Hematopoietic multipotent progenitor cell treated with erythropoietin and hydrocortisone succinate and interleukin-3 and kit ligand, for 8 days (in vitro differentiated cells): Measurements from ENCODE around the gene MBNL2.

Experiments
- DNase-seq: peaks from one replicate; pipeline ENCODE4 v3.0.0-alpha.2; 2015

Gene MBNL2

DNA sequence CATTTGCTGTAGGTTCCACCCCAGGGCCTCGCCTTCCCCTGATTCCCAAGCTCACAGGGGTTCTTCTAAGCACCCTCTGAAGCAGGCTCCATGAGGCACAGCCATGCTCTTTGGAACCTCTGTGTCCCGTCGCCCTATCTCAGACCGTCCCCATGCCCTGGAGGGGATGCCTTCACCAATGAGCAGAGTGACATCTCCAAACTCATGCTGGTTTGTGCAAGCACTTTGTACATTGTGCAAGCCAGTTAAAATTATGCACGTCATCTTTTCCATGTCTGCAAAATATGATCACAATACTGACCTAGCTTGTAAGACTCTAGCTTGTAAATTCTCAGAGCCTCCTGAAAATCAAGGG is 165.3 kb downstream of the MBNL2 start:
- DNase-seq = no peak

GRCh38 chr13:97387890-97388289 is 165.8 kb downstream of the MBNL2 start:
- DNase-seq = no peak

GRCh38 chr13:97388373-97388772 is 166.2 kb downstream of the MBNL2 start:
- DNase-seq = no peak

- DNase-seq = no peak
Observed at GRCh38 chr13:97390941-97391600, 168.9 kb downstream of the MBNL2 start.

DNA sequence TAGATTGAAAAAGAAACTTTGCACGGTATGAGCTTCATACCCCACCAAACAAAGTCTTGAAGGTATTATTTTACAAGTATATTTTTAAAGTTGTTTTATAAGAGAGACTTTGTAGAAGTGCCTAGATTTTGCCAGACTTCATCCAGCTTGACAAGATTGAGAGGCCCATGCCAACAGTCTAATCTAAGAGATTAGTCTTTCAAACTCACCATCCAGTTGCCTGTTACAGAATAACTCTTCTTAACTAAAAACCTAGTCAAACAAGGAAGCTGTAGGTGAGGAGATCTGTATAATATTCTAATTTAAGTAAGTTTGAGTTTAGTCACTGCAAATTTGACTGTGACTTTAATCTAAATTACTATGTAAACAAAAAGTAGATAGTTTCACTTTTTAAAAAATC is 169.9 kb downstream of the MBNL2 start:
- DNase-seq = no peak

- DNase-seq = no peak
Observed at GRCh38 chr13:97394542-97394941, 172.4 kb downstream of the MBNL2 start.

DNA sequence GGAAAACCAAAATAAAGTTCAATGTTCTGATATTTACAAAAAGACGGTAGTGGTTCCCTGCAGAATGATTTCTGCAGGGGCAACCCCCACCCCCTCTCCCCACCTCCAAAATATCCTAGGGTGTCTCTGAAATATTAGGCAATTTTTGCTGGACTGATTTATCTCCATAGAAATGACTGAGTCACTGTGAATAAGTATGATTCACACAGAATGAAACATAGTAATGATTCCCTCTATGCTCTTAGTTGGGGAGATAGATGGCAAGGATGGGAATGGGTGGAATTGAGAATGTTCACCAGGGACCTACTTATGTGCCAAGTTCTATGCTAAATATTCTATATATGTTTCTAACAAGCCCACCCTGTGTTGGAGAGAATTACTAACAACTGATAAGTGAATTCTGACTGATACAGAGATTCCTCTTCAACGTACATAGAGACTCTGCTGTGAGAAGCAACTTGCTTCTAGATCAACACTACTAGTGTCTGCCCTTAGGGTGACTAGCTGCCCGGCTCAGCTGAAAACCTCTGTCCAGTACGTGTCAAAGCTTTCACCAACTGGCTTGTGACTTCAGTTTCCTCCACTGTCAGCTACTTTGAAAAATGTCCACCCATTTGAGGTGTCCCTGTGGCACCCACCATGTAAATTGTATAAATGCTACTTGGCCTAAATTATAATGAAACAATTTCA is 173.5 kb downstream of the MBNL2 start:
- DNase-seq = no peak

DNA sequence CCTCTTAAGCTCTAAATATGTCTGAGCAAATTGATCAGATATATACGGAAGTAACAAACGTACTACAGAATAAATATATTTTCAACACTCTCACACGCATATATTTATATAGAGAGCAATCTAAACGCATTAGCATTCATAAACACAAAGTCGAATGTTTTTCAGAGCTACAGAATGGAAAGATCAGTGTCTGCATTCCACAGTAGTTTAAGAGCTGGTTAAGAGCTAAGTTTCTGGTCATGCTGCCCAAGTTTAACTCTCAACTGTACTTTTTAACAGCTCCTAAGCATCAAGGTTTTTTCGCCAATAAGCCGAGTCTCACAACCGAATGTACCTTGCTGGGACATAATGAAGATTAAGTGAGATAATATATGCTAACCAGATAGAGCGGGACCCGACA is 175.1 kb downstream of the MBNL2 start:
- no peak for DNase-seq

GRCh38 chr13:97401421-97401820 is 179.3 kb downstream of the MBNL2 start:
- no peak for DNase-seq

DNA sequence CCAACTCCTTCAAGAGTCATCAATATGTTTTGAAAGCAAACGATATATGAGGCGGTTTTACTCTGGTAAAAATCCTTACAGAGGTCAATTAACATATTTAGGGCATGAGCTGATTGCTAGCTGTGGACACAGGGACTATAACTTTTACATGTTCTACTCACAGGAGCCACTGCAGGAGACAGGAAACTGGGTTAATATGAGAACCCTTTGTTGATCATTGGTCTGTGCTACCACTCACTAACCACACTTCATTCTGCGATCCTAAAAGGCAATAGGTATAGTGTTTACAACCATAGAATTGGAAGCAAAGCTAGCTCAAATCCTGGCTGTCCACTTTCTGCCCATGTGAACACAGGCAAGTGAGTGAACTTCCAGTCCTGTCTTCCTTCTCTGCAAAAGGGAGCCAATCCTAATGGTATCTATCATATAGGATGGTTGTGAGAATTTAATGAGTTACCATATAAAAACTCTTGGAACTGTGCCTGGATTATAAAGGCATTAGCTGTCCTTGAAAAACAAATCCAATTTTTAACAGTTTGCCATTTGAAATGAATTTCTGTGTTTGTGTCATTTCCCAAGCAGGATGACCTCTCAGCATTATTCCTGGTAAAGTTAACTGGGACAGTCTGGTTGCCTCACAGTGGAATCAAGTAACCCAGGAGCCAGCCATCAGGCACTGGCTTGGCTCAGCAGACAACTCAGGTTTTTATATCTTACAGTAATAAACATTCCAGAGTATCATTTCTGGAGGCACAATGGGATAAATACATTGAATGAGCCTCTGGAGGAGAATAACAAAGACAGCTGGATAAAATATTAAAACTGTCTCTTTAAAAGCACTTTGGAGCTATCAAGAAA is 182.0 kb downstream of the MBNL2 start:
- no peak for DNase-seq

- DNase-seq = no peak
Observed at GRCh38 chr13:97407540-97407939, 185.4 kb downstream of the MBNL2 start.

DNA sequence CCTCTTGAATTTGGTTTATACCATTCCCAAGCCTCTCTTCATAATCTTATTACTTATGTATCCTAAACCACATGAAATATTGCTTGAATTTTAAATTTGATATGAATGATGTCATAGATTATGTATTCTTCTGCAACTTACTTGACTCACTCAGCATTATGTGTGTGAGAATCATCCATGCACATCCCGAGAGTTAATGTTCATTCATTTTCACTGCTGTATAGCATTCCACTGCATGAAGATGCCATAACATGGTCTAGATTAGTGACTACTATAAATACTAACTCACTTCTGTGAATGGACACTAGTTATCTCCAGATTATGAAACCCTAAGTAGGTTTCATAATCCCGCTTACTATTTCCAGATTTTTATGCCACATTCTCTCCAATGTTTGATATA is 186.8 kb downstream of the MBNL2 start:
- DNase-seq = no peak

DNA sequence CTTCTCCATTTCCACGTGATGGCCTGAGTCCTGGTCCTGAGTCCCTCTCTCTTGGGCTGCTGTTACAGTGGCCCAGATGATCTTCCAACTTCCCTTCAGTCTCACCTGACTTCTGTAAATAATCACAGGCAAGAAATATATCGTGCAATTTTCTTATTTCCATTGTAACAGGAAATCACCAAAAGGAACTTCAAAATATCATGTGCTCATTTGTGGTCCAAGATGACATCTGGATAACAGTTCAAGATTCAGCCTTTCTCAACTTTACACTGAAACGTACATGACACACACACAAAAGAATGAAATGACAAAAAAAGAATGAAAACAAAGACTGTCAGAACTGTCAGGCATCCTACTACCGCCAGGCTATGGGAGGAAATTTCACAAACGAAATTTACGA is 189.9 kb downstream of the MBNL2 start:
- DNase-seq = no peak

DNA sequence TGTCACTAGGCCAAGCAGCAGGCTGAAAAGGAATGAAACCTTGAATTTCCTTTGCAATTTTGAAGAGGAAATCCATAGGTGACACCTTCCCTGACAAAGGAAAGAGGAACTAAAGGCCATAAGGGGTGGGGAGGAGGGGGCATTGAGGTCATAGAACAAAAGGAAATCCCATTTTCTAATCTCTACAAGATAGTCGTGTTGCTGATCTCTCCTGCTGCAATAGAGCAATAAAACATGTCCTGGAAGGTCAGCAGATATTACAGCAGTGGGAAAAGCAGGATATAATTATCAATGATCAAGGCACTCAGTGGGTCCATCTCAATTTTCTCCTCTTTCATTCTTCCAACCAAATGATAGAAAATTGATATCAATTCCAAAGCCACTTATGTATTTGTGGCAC is 191.6 kb downstream of the MBNL2 start:
- DNase-seq = no peak

- no peak for DNase-seq
Observed at GRCh38 chr13:97414392-97414791, 192.3 kb downstream of the MBNL2 start.

DNA sequence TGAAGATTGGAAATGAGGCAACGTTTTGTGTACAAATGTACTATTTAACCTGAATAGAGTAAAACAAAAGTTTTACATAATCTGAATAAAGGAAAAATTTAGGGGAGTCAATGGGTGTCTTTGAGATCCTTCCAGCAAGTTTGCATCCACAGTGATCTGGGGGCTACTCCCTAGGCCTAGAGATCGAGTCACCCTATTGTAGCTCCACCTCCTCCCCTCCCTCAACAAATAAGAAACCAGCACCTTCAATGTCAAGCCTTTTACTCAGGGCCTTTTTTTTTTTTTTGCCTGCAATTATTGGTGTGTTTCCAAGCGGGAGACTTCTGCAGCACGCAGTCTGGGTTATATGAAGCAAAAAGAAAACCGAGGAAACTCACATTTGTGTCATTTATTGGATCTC is 195.6 kb downstream of the MBNL2 start:
- no peak for DNase-seq

DNA sequence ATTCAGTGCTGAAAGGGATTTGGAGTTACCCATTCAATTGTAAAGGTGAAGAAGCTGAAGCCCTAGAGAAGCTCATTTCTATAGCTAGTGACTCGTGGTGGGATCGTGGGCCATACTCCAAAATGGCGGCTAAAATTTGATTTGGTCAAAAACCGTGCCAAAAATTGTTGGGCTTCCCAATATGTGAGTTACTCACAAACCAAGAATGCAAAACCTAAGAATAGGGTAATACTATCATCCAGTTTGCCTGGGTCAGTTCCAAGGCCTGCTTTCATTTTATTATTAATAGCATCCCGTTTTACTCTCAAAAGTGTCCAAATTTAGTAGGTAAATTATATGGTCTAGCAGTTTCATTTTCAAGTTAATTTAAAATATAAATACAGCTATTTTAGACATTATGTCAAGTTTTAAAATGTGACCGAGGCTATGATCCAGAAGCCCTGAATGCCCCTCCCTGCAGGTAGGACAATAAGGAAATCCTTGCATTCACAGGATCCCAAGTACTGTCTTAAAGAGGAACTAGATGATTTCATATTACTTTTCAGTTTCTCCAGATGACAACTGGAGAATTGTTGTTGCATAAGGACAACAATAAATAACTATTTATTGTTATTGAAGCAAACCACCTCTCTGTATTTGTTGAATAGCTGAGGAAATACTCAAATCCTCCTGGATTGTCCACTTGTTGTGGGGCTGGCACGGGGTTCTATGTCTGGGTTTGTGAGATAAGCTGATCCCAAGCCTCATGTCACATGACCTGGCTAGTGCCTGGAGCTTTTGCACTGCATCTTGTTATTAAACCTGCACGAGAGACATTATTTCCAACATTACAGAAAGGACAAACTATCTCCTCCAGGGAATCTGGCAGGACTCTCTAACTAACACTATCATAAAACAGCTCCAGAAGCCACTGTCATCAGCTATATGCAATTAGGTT is 200.3 kb downstream of the MBNL2 start:
- peak; percentile 32 for DNase-seq

- DNase-seq = no peak
Observed at GRCh38 chr13:97423300-97424045, 201.3 kb downstream of the MBNL2 start.

DNA sequence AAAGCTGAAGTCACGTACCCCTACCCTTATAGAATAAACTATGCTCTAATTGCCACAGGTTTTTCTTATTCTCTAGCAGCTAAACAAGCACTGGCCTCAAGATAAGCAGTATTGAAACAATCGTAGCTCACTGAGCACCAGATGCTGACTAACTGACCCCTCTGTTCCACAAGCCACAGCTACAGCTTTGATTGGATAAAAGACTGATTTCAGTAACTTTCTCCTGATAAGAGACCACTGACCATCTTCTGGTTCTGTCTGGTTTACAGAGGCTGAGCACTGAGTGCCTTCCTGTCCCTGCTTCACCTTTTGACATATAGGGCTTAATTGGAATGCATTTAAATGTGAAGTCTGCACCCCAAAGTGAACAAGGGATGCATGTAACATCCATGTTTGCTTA is 203.5 kb downstream of the MBNL2 start:
- DNase-seq = no peak

GRCh38 chr13:97426695-97427094 is 204.6 kb downstream of the MBNL2 start:
- DNase-seq = no peak

GRCh38 chr13:97429681-97430081 is 207.5 kb downstream of the MBNL2 start:
- no peak for DNase-seq

DNA sequence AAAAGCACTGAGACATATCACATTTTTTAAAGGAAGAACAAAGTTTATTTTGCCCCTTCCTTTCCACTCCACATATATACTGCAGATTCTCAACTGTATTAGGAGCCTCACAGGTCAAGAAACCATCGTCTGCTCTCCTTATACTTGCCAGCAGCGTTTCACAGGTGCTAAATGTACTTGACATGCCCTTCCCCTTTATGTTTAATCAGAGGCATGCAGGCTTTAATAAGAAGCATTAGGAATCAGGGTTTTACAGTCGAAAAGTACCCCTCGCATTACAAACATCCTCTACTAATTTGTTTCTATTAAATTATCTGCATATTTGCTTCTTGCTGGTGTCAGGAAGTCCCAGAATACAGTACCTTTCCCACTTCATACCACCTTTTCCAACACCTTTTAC is 208.2 kb downstream of the MBNL2 start:
- DNase-seq = no peak
